Measurements from ENCODE around the gene TRPV5. TPM values are rescaled to one million over a fixed set of nuclear protein-coding genes. Genes with fewer than 3 reads are reported as not detected.

The TRPV5 gene
- total RNA-seq, 1 donor from 2014 or later, result not detected

GRCh38 chr7:142862786-142863400 is 70.7 kb downstream of the TRPV5 start:
- no peaks in the 10 kb centered on the region for H3K9me3 Mint-ChIP-seq (ENCODE audit: low read depth)
- H3K4me3 Mint-ChIP-seq (ENCODE audit: unreplicated experiment), result no peak overlapping the region
- H3K36me3 Mint-ChIP-seq (ENCODE audit: low read depth), result no peaks in the 10 kb centered on the region
- no peak for TF ChIP-seq CTCF (IDR thresholded peaks at IDR 0.05)
- peaks cover 40% of the 10 kb centered on the region for H3K27me3 Mint-ChIP-seq (ENCODE audit: low read depth)
- H3K4me1 Mint-ChIP-seq (ENCODE audit: low read depth), result no peaks in the 10 kb centered on the region
- H3K27ac Mint-ChIP-seq (ENCODE audit: unreplicated experiment), result no peak overlapping the region
- DNase-seq (ENCODE audit: low spot score), result no peak

GRCh38 chr7:142862351-142862750 is 71.2 kb downstream of the TRPV5 start:
- Mint-ChIP-seq H3K27me3 (ENCODE audit: low read depth) (peaks cover 41% of the 10 kb centered on the region), H3K36me3 (ENCODE audit: low read depth) (no peaks in the 10 kb centered on the region), H3K9me3 (ENCODE audit: low read depth) (no peaks in the 10 kb centered on the region), H3K27ac (ENCODE audit: unreplicated experiment) (no peak overlapping the region), H3K4me1 (ENCODE audit: low read depth) (no peaks in the 10 kb centered on the region), H3K4me3 (ENCODE audit: unreplicated experiment) (no peak overlapping the region)
- no peak for TF ChIP-seq CTCF (IDR thresholded peaks at IDR 0.05)
- no peak for DNase-seq (ENCODE audit: low spot score)

- no peak for DNase-seq (ENCODE audit: low spot score)
- H3K4me3 Mint-ChIP-seq (ENCODE audit: unreplicated experiment), result no peak overlapping the region
- H3K27ac Mint-ChIP-seq (ENCODE audit: unreplicated experiment), result no peak overlapping the region
- no peaks in the 10 kb centered on the region for H3K9me3 Mint-ChIP-seq (ENCODE audit: low read depth)
- H3K4me1 Mint-ChIP-seq (ENCODE audit: low read depth), result no peaks in the 10 kb centered on the region
- H3K36me3 Mint-ChIP-seq (ENCODE audit: low read depth), result no peaks in the 10 kb centered on the region
- H3K27me3 Mint-ChIP-seq (ENCODE audit: low read depth), result peaks cover 48% of the 10 kb centered on the region
- no peak for TF ChIP-seq CTCF (IDR thresholded peaks at IDR 0.05)
Observed at GRCh38 chr7:142860968-142861367, 72.6 kb downstream of the TRPV5 start.

GRCh38 chr7:142859829-142860228 is 73.7 kb downstream of the TRPV5 start:
- no peak overlapping the region for H3K27ac Mint-ChIP-seq (ENCODE audit: unreplicated experiment)

GRCh38 chr7:142859411-142859810 is 74.1 kb downstream of the TRPV5 start:
- no peaks in the 10 kb centered on the region for H3K9me3 Mint-ChIP-seq (ENCODE audit: low read depth)
- H3K4me1 Mint-ChIP-seq (ENCODE audit: low read depth), result no peaks in the 10 kb centered on the region
- TF ChIP-seq CTCF (IDR thresholded peaks at IDR 0.05), result no peak
- H3K36me3 Mint-ChIP-seq (ENCODE audit: low read depth), result no peaks in the 10 kb centered on the region
- peaks cover 50% of the 10 kb centered on the region for H3K27me3 Mint-ChIP-seq (ENCODE audit: low read depth)
- H3K27ac Mint-ChIP-seq (ENCODE audit: unreplicated experiment), result no peak overlapping the region
- H3K4me3 Mint-ChIP-seq (ENCODE audit: unreplicated experiment), result no peak overlapping the region
- DNase-seq (ENCODE audit: low spot score), result no peak

More at GRCh38 chr7:142859829-142860228, 73.7 kb downstream of the TRPV5 start:
- Mint-ChIP-seq H3K4me1 (ENCODE audit: low read depth) (no peaks in the 10 kb centered on the region), H3K27me3 (ENCODE audit: low read depth) (peaks cover 51% of the 10 kb centered on the region), H3K9me3 (ENCODE audit: low read depth) (no peaks in the 10 kb centered on the region), H3K4me3 (ENCODE audit: unreplicated experiment) (no peak overlapping the region), H3K36me3 (ENCODE audit: low read depth) (no peaks in the 10 kb centered on the region)
- no peak for DNase-seq (ENCODE audit: low spot score)
- no peak for TF ChIP-seq CTCF (IDR thresholded peaks at IDR 0.05)

Other genes with a start within 250 kb of the TRPV5 start
- gene PRSS1, start 184.3 kb downstream of the TRPV5 start, total RNA-seq, result not detected in 3 replicates
- not detected in 3 replicates for gene PRSS2, start 162.8 kb downstream of the TRPV5 start, total RNA-seq
- 0.22 to 2.1 TPM (median 0.31 TPM) in 3 replicates for gene EPHB6, start 78.7 kb downstream of the TRPV5 start, total RNA-seq
- gene TRPV6, start 48.0 kb downstream of the TRPV5 start, total RNA-seq, result 1.1 TPM in 1 of 3 replicates, not detected in the others
- not detected in 3 replicates for gene LLCFC1, start 5.7 kb upstream of the TRPV5 start, total RNA-seq
- gene KEL, start 28.6 kb upstream of the TRPV5 start, total RNA-seq, result 0.40 to 0.79 TPM (median 0.44 TPM) in 3 replicates
- not detected in 3 replicates for gene OR9A2, start 93.4 kb upstream of the TRPV5 start, total RNA-seq
- not detected in 3 replicates for gene OR6V1, start 118.6 kb upstream of the TRPV5 start, total RNA-seq
- not detected in 3 replicates for gene PIP, start 198.3 kb upstream of the TRPV5 start, total RNA-seq
- gene TAS2R39, start 249.7 kb upstream of the TRPV5 start, total RNA-seq, result not detected in 3 replicates